22Rv1 (cell line): ENCODE measurements around the gene CXCL12.

Source experiments
- H3K27ac ChIP-seq: fragments of 450-650 bp; 2 replicates; pipeline ENCODE4 v1.5.1; 2017
- CTCF ChIP-seq: fragments of 450-650 bp; IDR thresholded peaks from 2 replicates; pipeline ENCODE4 v1.5.1; 2017; ENCODE audit warnings: mild to moderate bottlenecking
- ZFX ChIP-seq: fragments of 450-650 bp; IDR thresholded peaks from 2 replicates; pipeline ENCODE4 v1.6.1; 2017; ENCODE audit warnings: antibody characterized with exemption, borderline replicate concordance

CXCL12 gene

DNA sequence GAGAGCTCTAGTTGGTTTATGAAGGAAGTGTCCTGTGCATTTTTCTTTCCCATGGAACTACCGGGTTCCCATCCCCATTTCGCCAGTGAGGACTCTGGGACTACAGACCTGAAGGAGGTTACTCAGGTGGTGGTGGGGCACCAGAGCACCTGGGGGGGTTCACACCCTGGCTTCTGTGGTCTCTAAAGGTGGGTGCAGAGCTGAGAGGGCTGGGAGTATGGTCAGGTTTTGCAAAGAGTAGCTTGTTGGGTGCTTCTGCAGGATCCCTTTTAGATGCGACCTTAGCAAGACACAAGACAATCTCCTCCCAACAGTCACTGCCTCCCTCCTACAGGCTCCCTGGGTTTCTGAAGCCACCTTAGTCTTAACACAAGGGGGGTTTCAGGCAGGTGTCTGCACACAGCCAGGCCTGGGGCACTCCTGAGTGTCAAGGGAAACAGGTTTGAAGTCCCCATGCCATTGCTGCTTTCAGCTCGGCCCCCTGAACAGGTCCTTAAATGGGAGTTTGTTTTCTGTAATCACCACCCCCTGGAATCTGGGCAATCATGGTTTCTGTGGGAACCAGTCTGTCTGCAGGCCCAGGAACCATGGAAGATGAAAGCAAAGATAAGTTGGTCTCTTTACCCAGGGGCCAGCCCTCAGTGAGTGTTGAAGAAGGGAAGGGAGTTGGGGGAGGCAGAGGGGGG lies 9.9 kb upstream of the CXCL12 start:
- TF ChIP-seq CTCF (no peak), ZFX (no peak)

DNA sequence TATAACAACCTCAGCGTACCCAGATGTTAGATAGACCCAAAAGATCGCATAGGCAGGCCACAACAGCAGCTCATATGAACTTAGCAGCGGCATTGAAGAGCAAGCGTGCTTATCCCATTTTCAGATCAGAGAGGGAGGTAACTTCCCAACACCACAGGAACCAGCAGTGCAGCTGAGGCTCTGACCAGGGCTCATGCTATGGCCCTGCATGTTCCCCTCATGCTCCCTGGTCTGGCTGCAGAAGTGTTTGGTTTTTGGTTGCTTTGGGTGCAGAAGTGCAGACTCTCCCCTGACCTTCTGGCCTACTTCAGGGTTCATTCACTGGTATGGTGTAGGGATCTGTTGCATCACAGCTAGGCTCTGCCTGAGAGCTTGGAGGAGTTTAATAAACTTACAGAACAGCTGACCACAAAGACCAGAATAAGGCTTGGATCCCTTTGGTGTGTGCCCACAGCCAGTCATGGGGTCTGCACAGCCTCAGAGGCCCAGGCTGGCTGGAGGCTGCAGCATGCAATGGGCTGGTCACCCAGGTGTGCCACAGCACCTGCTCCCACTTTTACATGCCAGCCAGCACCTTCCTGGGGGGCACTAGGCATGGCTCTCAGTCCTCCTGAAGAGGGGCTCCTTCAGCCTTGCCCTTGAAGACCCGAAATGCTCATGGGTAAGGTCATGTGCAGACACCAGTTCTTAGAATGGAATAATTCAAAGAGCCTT lies 9.1 kb upstream of the CXCL12 start:
- TF ChIP-seq CTCF, result no peak
- no peak for TF ChIP-seq ZFX
- no peak overlapping the region for H3K27ac ChIP-seq

More for the DNA sequence above, 9.9 kb upstream of the CXCL12 start:
- H3K27ac ChIP-seq, result no peak overlapping the region

- H3K27ac ChIP-seq, result no peak overlapping the region
- no peak for TF ChIP-seq CTCF
- TF ChIP-seq ZFX, result no peak
Measured at GRCh38 chr10:44393051-44393630, 8.2 kb upstream of the CXCL12 start.

GRCh38 chr10:44392420-44392819 lies 7.5 kb upstream of the CXCL12 start:
- H3K27ac ChIP-seq, result no peak overlapping the region
- no peak for TF ChIP-seq CTCF
- no peak for TF ChIP-seq ZFX

GRCh38 chr10:44391981-44392380 lies 7.1 kb upstream of the CXCL12 start:
- H3K27ac ChIP-seq, result no peak overlapping the region
- TF ChIP-seq CTCF (no peak), ZFX (no peak)

DNA sequence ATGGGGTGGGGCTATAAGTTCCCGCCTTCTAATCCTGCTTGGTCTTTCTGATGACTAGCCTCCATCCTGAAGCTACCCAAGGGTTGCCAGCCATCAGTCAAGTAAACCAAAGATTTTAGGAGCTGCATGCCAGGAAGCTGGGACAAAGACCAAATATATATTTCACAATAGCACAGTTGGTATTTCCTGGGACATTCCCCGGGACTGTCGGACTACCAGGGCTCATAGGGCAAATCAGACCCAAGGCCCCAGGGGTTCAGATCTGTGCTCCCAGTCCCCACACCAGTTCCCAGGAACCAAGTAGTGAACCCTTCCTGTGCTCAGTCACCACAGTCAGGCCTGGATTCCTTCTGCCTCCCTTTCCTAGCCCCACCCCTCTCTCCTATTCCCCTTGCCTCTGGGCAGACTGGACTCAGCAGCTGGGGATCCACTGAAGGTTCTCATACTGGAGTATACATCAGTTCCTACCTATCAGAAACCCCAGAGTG lies 5.7 kb upstream of the CXCL12 start:
- TF ChIP-seq ZFX (no peak), CTCF (no peak)
- H3K27ac ChIP-seq, result no peak overlapping the region

DNA sequence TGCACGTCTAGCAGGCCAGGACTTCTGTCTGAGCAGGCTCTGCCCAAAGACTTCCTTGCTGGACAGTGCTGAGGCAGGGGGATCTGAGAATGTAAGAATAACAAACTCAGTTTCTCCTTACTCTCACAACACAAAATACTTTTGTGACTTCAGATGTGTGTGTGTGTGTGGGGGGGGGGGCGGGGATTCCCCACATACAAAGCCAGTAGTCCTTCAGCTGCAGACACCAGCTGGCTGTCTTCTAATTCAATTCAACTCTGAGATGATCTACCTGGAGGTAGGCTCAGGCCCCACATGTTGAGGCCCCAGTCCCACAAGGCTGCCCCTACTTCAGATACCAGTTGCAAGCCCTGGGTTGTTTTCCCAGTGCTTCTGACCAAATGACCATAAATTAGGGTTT lies 4.7 kb upstream of the CXCL12 start:
- no peak for TF ChIP-seq CTCF

More for the DNA sequence above, 4.7 kb upstream of the CXCL12 start:
- H3K27ac ChIP-seq, result no peak overlapping the region
